Gastroesophageal sphincter (tissue), 3 donors: ENCODE data around the gene FTCD.

Experiments used
- EP300 ChIP-seq: sonication (generic); formaldehyde crosslinking; IDR thresholded peaks from one replicate; pipeline ENCODE4 v1.6.1; 2017; ENCODE audit warnings: antibody characterized with exemption, mild to moderate bottlenecking
- POLR2A ChIP-seq, 2 donors: fragments of 450-650 bp; IDR thresholded peaks; one replicate each; pipeline ENCODE4 v1.6.1; 2017; ENCODE audit warnings: antibody characterized with exemption in 2 of 2, mild to moderate bottlenecking in 2 of 2, moderate library complexity in 1 of 2
- POLR2AphosphoS5 ChIP-seq: sonication (generic); formaldehyde crosslinking; IDR thresholded peaks from one replicate; pipeline ENCODE4 v1.6.1; 2017; ENCODE audit warnings: antibody characterized with exemption
- TF ChIP-seq, protein P1 (sequence below), 4 experiments: fragments of 200-600 bp in 2 of 4; fragments of 450-650 bp in 2 of 4; sonication (generic) in 1 of 4; IDR thresholded peaks; one replicate each; pipeline ENCODE4 v1.5.1; 2017 to 2019; ENCODE audit warnings: antibody characterized with exemption in 4 of 4, mild to moderate bottlenecking in 2 of 4, moderate library complexity in 2 of 4

DNA sequence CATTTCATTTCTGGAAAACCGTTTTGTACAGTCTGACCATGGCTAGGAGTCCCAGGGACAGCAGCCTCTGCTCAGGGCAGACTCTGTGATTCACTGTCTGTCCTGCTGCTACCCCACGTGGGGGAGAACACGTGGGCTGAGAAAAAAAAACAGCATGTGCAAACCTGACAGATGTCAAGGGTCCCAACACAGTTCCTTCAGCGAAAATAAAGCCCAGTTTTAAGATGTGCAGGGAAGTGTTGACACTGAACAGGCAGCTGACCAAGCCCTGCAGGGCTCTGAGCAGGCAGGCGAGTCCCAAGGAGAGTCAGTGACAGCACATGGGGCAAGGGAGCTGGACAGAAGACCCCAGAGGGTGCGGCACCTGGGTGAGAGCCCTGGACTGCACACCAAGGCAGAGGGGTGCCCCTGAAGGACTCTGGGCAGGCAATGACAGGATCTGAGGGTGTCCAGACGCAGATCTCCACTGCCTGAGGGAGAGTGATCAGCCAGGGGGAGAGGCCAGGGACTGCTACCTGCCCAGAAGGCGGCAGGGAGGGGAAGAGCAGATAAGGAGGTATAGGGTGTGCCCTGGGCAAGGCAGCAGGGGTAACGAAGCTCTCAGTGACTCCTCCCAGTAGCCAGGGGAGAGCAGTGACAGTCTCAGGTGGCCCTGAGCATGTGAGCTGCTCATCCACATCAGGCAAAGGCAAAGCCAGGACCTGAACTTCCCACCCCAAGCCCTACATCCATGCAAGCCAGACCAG, 34.0 kb upstream of the FTCD start:
- TF ChIP-seq, protein P1, sequence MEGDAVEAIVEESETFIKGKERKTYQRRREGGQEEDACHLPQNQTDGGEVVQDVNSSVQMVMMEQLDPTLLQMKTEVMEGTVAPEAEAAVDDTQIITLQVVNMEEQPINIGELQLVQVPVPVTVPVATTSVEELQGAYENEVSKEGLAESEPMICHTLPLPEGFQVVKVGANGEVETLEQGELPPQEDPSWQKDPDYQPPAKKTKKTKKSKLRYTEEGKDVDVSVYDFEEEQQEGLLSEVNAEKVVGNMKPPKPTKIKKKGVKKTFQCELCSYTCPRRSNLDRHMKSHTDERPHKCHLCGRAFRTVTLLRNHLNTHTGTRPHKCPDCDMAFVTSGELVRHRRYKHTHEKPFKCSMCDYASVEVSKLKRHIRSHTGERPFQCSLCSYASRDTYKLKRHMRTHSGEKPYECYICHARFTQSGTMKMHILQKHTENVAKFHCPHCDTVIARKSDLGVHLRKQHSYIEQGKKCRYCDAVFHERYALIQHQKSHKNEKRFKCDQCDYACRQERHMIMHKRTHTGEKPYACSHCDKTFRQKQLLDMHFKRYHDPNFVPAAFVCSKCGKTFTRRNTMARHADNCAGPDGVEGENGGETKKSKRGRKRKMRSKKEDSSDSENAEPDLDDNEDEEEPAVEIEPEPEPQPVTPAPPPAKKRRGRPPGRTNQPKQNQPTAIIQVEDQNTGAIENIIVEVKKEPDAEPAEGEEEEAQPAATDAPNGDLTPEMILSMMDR (IDR thresholded peaks at IDR 0.05): no peak
- no peak for TF ChIP-seq POLR2AphosphoS5
- TF ChIP-seq POLR2A (IDR thresholded peaks at IDR 0.05): no peak
- TF ChIP-seq EP300: no peak
